IPS-NIHi7 (cell line): ENCODE data around the gene SSU72.
"Not testable (repeated sequence)": the region's sequence is repeated elsewhere in the genome, so short reads cannot be mapped to it uniquely, and the experiment has no call there.

Source experiments
- DNase-seq: peaks from one replicate; pipeline ENCODE4 v3.0.0; 2012; ENCODE audit warnings: mixed read lengths; ENCODE audit errors: extremely low spot score

SSU72 gene

GRCh38 chr1:1595341-1595740 lies 20.7 kb upstream of the SSU72 start:
- DNase-seq = not testable (repeated sequence)

- peak; percentile 19 for DNase-seq
Observed at GRCh38 chr1:1594602-1595260, 20.1 kb upstream of the SSU72 start.

GRCh38 chr1:1593834-1594601 lies 19.4 kb upstream of the SSU72 start:
- DNase-seq = no peak

- DNase-seq = no peak
Observed at GRCh38 chr1:1591452-1591851, 16.8 kb upstream of the SSU72 start.

GRCh38 chr1:1583347-1584010 lies 8.8 kb upstream of the SSU72 start:
- DNase-seq = no peak

- DNase-seq = no peak
Observed at GRCh38 chr1:1582585-1583346, 8.1 kb upstream of the SSU72 start.

- no peak for DNase-seq
Observed at GRCh38 chr1:1578371-1578940, 3.8 kb upstream of the SSU72 start.

GRCh38 chr1:1577367-1578011 lies 2.8 kb upstream of the SSU72 start:
- DNase-seq = no peak

GRCh38 chr1:1573843-1574720 lies 581 bp downstream of the SSU72 start:
- peak; percentile 83 for DNase-seq

GRCh38 chr1:1569341-1569740 lies 5.3 kb downstream of the SSU72 start:
- no peak for DNase-seq

GRCh38 chr1:1567891-1568291 lies 6.8 kb downstream of the SSU72 start:
- DNase-seq = no peak

- no peak for DNase-seq
Observed at GRCh38 chr1:1567152-1567875, 7.3 kb downstream of the SSU72 start.

- no peak for DNase-seq
Observed at GRCh38 chr1:1565340-1565739, 9.3 kb downstream of the SSU72 start.

GRCh38 chr1:1564268-1564667 lies 10.4 kb downstream of the SSU72 start:
- DNase-seq = no peak

GRCh38 chr1:1563688-1564087 lies 11.0 kb downstream of the SSU72 start:
- DNase-seq = no peak

- DNase-seq = no peak
Observed at GRCh38 chr1:1562556-1563195, 12.0 kb downstream of the SSU72 start.

GRCh38 chr1:1561801-1562470 lies 12.7 kb downstream of the SSU72 start:
- DNase-seq = no peak

- no peak for DNase-seq
Observed at GRCh38 chr1:1560178-1560577, 14.5 kb downstream of the SSU72 start.

GRCh38 chr1:1559066-1559465 lies 15.6 kb downstream of the SSU72 start:
- DNase-seq = no peak
